Measurements from ENCODE around the gene TBC1D10A.
"Not testable (repeated sequence)": the region's sequence is repeated elsewhere in the genome, so short reads cannot be mapped to it uniquely, and the experiment has no call there.

Gene TBC1D10A

GRCh38 chr22:30348404-30348803 lies 21.7 kb upstream of the TBC1D10A start:
- no peak overlapping the region for H3K4me3 ChIP-seq (ENCODE audit: low read depth, low read length)
- DNase-seq (ENCODE audit: low read depth) = no peak

GRCh38 chr22:30347255-30347892 lies 20.6 kb upstream of the TBC1D10A start:
- no peak for DNase-seq (ENCODE audit: low read depth)
- H3K4me3 ChIP-seq (ENCODE audit: low read depth, low read length) = no peak overlapping the region

- no peak overlapping the region for H3K4me3 ChIP-seq (ENCODE audit: low read depth, low read length)
- DNase-seq (ENCODE audit: low read depth) = no peak
Observed at GRCh38 chr22:30344447-30345200, 17.9 kb upstream of the TBC1D10A start.

DNA sequence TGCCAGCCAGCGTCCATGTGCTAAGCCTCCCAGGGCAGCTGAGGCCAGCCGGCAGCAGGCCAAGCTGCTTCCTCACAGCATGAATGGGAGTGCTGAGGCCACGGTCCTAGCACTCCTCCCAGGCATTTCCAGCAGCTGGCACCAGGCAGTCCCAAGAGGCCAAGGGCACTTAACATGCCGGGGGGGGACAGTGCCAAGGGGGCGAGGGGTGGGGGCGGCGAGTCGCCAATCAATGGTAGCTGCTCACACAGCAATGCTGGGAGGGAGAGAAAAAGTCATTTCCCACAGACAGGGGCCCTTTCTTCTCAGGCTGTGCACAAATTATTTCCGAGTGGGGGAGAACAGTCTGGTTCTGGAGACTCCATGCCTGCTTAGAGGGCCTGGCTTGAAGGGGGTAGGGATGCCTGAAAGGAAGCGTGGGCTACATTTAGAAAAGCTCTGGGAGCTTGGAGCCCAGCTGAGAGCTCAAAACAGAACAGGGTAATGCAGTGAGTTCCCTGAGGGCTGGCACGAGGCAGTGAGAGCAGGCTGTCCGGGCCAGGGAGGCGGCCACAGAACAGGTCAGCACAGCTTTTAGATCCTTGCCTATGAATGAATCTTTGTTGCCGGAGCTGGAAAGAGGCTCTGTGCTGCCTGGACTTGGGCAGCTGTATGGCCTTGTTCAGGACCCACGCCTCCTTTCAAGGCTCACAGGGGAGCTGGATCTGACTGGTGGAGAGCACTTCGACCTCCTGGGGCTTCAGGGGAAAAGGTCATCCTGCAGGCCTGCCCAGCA lies 14.4 kb upstream of the TBC1D10A start:
- no peak for DNase-seq (ENCODE audit: low read depth)
- no peak overlapping the region for H3K4me3 ChIP-seq (ENCODE audit: low read depth, low read length)

DNA sequence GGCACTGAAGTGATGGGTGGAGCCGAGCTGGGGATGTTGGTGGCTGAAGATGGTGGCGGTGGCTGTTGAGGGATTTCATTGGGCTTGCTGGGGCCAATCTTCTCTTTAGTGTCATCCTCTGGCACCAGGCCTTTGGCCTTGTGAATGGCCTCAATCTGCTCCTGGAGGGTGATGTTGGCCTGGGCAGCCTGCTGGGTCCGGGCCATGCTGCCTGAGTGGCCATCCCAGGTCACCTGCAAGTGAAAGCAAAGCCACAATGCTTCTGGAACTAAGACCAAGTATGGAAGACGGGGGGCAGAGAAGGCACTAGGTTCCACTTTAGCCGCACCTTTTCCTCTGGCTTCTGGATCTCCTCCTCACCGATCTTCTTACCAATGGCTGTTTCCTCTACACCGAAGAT lies 12.1 kb upstream of the TBC1D10A start:
- H3K4me3 ChIP-seq (ENCODE audit: low read depth, low read length) = no peak overlapping the region
- no peak for DNase-seq (ENCODE audit: low read depth)

- not testable (repeated sequence) for DNase-seq (ENCODE audit: low read depth)
Observed at GRCh38 chr22:30338341-30338740, 11.6 kb upstream of the TBC1D10A start.

GRCh38 chr22:30337461-30337778 lies 10.7 kb upstream of the TBC1D10A start:
- no peak overlapping the region for H3K4me3 ChIP-seq (ENCODE audit: low read depth, low read length)
- DNase-seq (ENCODE audit: low read depth) = no peak

More at GRCh38 chr22:30338341-30338740, 11.6 kb upstream of the TBC1D10A start:
- H3K4me3 ChIP-seq (ENCODE audit: low read depth, low read length) = not testable (repeated sequence)

DNA sequence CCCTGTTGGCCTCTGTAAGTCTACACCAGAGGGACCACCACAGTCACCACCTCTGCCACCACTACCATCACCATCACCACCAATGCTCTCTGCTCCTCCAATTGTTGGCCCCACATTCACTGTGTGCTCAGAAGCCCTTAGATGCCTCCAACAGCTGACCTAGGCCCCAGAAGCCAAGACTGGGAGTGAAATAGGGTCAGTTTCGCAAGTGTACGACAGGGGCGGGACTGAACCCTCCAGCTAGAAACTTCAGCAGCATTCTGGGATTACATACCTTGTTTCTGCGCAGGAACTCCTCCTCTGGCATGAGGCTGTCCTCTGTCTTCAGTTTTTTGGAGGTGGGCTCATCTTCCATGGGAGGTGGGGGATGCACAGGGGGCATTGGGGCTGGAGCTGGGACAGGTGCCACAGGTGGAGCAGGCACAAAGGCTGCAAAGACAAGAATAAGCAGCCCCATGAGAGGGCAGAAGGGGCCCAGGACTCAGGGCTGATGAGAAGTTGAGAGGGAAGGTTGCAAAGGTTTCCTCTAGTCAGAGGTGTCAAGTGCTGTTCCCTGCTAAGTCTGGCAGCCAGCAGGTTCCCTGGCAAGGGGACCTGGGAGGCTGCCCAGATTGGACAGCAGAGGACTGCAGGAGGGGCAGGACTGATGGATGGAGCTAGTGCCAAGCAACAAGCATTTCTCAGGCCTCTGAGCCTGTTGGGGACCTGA lies 10.2 kb upstream of the TBC1D10A start:
- no peak for DNase-seq (ENCODE audit: low read depth)
- no peak overlapping the region for H3K4me3 ChIP-seq (ENCODE audit: low read depth, low read length)

GRCh38 chr22:30335236-30335635 lies 8.5 kb upstream of the TBC1D10A start:
- no peak for DNase-seq (ENCODE audit: low read depth)
- no peak overlapping the region for H3K4me3 ChIP-seq (ENCODE audit: low read depth, low read length)

- no peak for DNase-seq (ENCODE audit: low read depth)
- no peak overlapping the region for H3K4me3 ChIP-seq (ENCODE audit: low read depth, low read length)
Observed at GRCh38 chr22:30334646-30335045, 7.9 kb upstream of the TBC1D10A start.

DNA sequence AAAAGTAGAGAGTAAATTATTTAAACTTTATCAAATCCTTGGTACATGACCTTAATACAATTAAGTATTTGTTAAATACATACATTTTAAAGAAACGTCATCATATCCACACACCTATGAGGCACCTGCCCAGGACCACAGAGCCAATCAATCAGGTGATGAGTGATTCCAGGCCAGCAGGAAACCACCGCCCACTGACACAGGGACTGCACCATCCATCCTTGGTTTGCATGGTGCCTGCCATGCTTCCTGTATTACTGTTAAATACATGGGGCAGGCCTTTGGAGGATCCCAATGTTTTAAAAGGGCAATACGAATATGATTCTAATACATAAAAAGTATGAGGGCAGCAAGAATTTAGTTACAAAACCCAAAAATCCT lies 7.0 kb upstream of the TBC1D10A start:
- no peak overlapping the region for H3K4me3 ChIP-seq (ENCODE audit: low read depth, low read length)
- DNase-seq (ENCODE audit: low read depth) = no peak

DNA sequence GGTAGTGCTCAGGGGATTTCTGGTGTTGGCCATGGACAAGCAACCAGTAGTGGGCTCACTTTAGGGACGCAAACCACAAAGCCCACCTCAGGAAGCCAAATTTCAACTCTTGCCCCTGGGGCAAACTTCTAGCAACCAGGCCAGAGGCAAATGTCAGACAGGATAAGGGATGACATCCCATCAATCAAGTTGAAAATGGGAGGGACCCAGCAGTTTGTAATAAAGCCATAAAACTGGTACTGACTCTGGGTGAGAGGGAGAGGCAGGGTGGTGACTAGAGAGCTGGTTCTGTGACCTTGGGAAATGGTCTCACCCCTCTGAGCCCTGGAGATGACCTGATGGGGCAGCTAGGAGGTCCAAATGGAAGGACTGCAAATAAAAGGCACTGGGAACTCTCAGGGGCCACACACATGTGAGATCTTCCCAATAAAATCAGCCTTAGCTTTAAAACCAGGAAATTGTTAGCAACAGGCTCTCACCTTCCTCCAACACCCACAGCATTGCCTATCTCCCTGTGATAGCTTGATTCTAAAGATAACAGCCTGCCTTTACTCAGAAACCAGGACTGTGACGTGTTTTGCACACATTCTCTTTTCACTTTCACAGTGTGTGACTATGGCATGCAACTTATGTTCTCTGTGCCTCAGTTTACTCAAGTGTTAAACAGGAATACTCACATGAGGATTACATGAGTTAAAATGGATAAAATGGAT lies 6.4 kb upstream of the TBC1D10A start:
- no peak for DNase-seq (ENCODE audit: low read depth)
- H3K4me3 ChIP-seq (ENCODE audit: low read depth, low read length) = no peak overlapping the region

GRCh38 chr22:30332551-30332950 lies 5.8 kb upstream of the TBC1D10A start:
- no peak for DNase-seq (ENCODE audit: low read depth)
- H3K4me3 ChIP-seq (ENCODE audit: low read depth, low read length) = no peak overlapping the region

GRCh38 chr22:30328466-30329049 lies 1.8 kb upstream of the TBC1D10A start:
- no peak overlapping the region for H3K4me3 ChIP-seq (ENCODE audit: low read depth, low read length)
- no peak for DNase-seq (ENCODE audit: low read depth)

- no peak overlapping the region for H3K4me3 ChIP-seq (ENCODE audit: low read depth, low read length)
- no peak for DNase-seq (ENCODE audit: low read depth)
Observed at GRCh38 chr22:30327864-30328345, 1.2 kb upstream of the TBC1D10A start.

GRCh38 chr22:30326255-30326705 lies 461 bp downstream of the TBC1D10A start:
- H3K4me3 ChIP-seq (ENCODE audit: low read depth, low read length) = peak overlapping the region; percentile 80
- DNase-seq (ENCODE audit: low read depth) = no peak

DNA sequence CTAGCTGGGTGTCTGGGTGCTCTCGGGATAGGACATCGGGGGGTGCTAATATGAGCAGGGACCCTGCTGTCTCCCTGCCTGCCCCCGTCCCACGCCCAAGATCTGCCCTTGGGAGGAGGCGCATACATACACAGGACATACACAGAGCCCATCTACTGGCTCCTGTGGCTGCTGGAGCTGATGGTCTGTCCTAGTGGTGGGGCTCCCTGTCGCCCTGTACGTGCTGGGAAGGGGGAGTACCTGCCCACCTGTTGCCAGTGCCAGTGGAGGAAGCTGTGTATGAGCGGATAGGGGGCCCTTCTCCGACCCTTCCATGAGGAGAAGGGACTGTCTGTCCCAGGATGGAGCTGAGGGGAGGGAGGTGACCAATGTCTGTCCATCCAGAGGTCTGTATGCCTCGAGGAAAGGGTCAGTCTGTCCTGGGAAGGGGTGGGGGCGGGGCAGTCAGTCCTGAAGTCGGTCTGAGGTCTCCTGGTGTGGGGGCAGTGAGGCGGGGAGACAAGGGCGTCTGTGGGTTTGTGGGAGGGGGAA lies 952 bp downstream of the TBC1D10A start:
- DNase-seq (ENCODE audit: low read depth) = no peak
- H3K4me3 ChIP-seq (ENCODE audit: low read depth, low read length) = peak overlapping the region; percentile 80

GRCh38 chr22:30325065-30325720 lies 1.5 kb downstream of the TBC1D10A start:
- H3K4me3 ChIP-seq (ENCODE audit: low read depth, low read length) = peak overlapping the region; percentile 80
- no peak for DNase-seq (ENCODE audit: low read depth)
